GM12873 (cell line): ENCODE measurements around the gene SGMS1.

Experiments
- CTCF ChIP-seq: IDR thresholded peaks from 2 replicates; pipeline ENCODE4 v1.5.1; 2012; ENCODE audit warnings: low read depth, mild to moderate bottlenecking, moderate library complexity, low read length, control low read depth; ENCODE audit not compliant: insufficient read depth; ENCODE audit errors: missing control alignments

The SGMS1 gene

GRCh38 chr10:50577681-50578350 lies 45.9 kb downstream of the SGMS1 start:
- TF ChIP-seq CTCF = no peak

- TF ChIP-seq CTCF = no peak
Observed at GRCh38 chr10:50577010-50577409, 46.7 kb downstream of the SGMS1 start.

- TF ChIP-seq CTCF = no peak
Observed at GRCh38 chr10:50576245-50576815, 47.4 kb downstream of the SGMS1 start.

- no peak for TF ChIP-seq CTCF
Observed at GRCh38 chr10:50575477-50576244, 48.1 kb downstream of the SGMS1 start.

GRCh38 chr10:50574931-50575330 lies 48.8 kb downstream of the SGMS1 start:
- no peak for TF ChIP-seq CTCF

GRCh38 chr10:50574305-50574704 lies 49.5 kb downstream of the SGMS1 start:
- TF ChIP-seq CTCF = peak; percentile 18

GRCh38 chr10:50572017-50572491 lies 51.7 kb downstream of the SGMS1 start:
- TF ChIP-seq CTCF = no peak
